GM23338 (cell line): ENCODE measurements around the gene ETFRF1. TPM values are rescaled to one million over a fixed set of nuclear protein-coding genes. Genes with fewer than 3 reads are reported as not detected.

Experiments
- ATAC-seq: fragments of 200-7000 bp; cut with Tn5 transposase; 3 replicates; pipeline ENCODE4 v1.9.1; 2020
- DNase-seq: peaks from one replicate; pipeline ENCODE4 v3.0.0-alpha.2; 2015; ENCODE audit warnings: low spot score
- H2AFZ ChIP-seq: fragments of 200-600 bp; sonication (generic); 2 replicates; pipeline ENCODE4 v1.8.0; 2016; ENCODE audit warnings: antibody characterized with exemption, mild to moderate bottlenecking, moderate library complexity
- H3F3A ChIP-seq: fragments of 200-600 bp; sonication (generic); replicated peaks from 2 replicates; pipeline ENCODE4 v1.8.0; 2017; ENCODE audit warnings: antibody characterized with exemption, mixed run types, low read depth
- H3K27ac ChIP-seq: fragments of 200-600 bp; sonication (generic); 2 replicates; pipeline ENCODE4 v1.6.1; 2016; ENCODE audit warnings: low read depth
- H3K27me3 ChIP-seq: fragments of 200-600 bp; sonication (generic); 2 replicates; pipeline ENCODE4 v1.8.0; 2016; ENCODE audit warnings: mild to moderate bottlenecking, mixed run types, moderate library complexity; ENCODE audit not compliant: insufficient read depth
- H3K36me3 ChIP-seq: fragments of 200-600 bp; sonication (generic); 2 replicates; pipeline ENCODE4 v1.8.0; 2016; ENCODE audit warnings: mild to moderate bottlenecking; ENCODE audit not compliant: insufficient read depth
- H3K4me1 ChIP-seq: fragments of 200-600 bp; sonication (generic); 2 replicates; pipeline ENCODE4 v1.8.0; 2016; ENCODE audit warnings: mild to moderate bottlenecking, moderate library complexity; ENCODE audit not compliant: insufficient read depth
- H3K4me2 ChIP-seq: fragments of 200-600 bp; sonication (generic); 2 replicates; pipeline ENCODE4 v1.7.1; 2017; ENCODE audit warnings: mixed run types
- H3K4me3 ChIP-seq: fragments of 200-600 bp; sonication (generic); 2 replicates; pipeline ENCODE4 v1.6.1; 2016; ENCODE audit warnings: mixed run types
- H3K79me2 ChIP-seq: fragments of 200-600 bp; sonication (generic); replicated peaks from 2 replicates; pipeline ENCODE4 v1.8.0; 2017; ENCODE audit warnings: mild to moderate bottlenecking; ENCODE audit not compliant: insufficient read depth
- H3K9me2 ChIP-seq: fragments of 200-600 bp; sonication (generic); 2 replicates; pipeline ENCODE4 v1.8.0; 2017; ENCODE audit not compliant: insufficient read depth
- H4K20me1 ChIP-seq: fragments of 200-600 bp; sonication (generic); replicated peaks from 2 replicates; pipeline ENCODE4 v1.8.0; 2017; ENCODE audit warnings: mild to moderate bottlenecking; ENCODE audit not compliant: insufficient read depth
- H3K27ac Mint-ChIP-seq: 2 replicates; pipeline ENCODE4 v1.8.0; 2020; ENCODE audit warnings: inconsistent platforms, mild to moderate bottlenecking, moderate library complexity, mixed read lengths
- H3K27me3 Mint-ChIP-seq: 3 replicates; pipeline ENCODE4 v1.8.0; 2022; ENCODE audit warnings: low read depth, mild to moderate bottlenecking, moderate library complexity, mixed read lengths, inconsistent platforms; ENCODE audit not compliant: insufficient read depth, poor library complexity
- H3K36me3 Mint-ChIP-seq: 3 replicates; pipeline ENCODE4 v1.8.0; 2021; ENCODE audit warnings: low read depth, mild to moderate bottlenecking, inconsistent platforms, moderate library complexity, mixed read lengths
- H3K4me1 Mint-ChIP-seq: 3 replicates; pipeline ENCODE4 v1.8.0; 2020; ENCODE audit warnings: mild to moderate bottlenecking, inconsistent platforms, mixed read lengths
- H3K4me3 Mint-ChIP-seq: 3 replicates; pipeline ENCODE4 v1.8.0; 2021; ENCODE audit warnings: moderate library complexity, mild to moderate bottlenecking, inconsistent platforms, mixed read lengths
- H3K9me3 Mint-ChIP-seq: 3 replicates; pipeline ENCODE4 v1.8.0; 2020; ENCODE audit warnings: moderate library complexity, mild to moderate bottlenecking, inconsistent platforms, mixed read lengths
- POLR2AphosphoS5 ChIP-seq: IDR thresholded peaks from 2 replicates; pipeline ENCODE4 v1.6.1; 2016; ENCODE audit warnings: antibody characterized with exemption, low read depth
- STAT1 ChIP-seq: IDR thresholded peaks from one replicate; pipeline ENCODE4 v1.6.1; 2016; ENCODE audit warnings: antibody characterized with exemption; ENCODE audit not compliant: unreplicated experiment
- ZNF462 ChIP-seq: fragments of 250-450 bp; sonication (Bioruptor Pico); IDR thresholded peaks from 2 replicates; pipeline ENCODE4 v1.5.0; 2020; ENCODE audit warnings: mild to moderate bottlenecking, moderate library complexity
- polyA plus RNA-seq: library from polyadenylated mRNA; unstranded; fragments of >200 nt; fragmentation: Nextera tagmentation; extraction: Ambion mirVana; gene quantifications from 2 replicates; pipeline ENCODE4 v1.2.1, GENCODE V29; 2016
- total RNA-seq: library from RNA; depleted of rRNA; stranded (reverse); fragments of >200 nt; shearing (Covaris generic); gene quantifications from 2 replicates; pipeline ENCODE4 v1.2.3, GENCODE V29; 2014
- TF ChIP-seq, protein P1 (sequence below): IDR thresholded peaks from 2 replicates; pipeline ENCODE4 v1.6.1; 2016; ENCODE audit warnings: antibody characterized with exemption

Gene ETFRF1
- total and polyA plus RNA-seq, 2 experiments from 2014 or later = 8.1 to 14.2 TPM

DNA sequence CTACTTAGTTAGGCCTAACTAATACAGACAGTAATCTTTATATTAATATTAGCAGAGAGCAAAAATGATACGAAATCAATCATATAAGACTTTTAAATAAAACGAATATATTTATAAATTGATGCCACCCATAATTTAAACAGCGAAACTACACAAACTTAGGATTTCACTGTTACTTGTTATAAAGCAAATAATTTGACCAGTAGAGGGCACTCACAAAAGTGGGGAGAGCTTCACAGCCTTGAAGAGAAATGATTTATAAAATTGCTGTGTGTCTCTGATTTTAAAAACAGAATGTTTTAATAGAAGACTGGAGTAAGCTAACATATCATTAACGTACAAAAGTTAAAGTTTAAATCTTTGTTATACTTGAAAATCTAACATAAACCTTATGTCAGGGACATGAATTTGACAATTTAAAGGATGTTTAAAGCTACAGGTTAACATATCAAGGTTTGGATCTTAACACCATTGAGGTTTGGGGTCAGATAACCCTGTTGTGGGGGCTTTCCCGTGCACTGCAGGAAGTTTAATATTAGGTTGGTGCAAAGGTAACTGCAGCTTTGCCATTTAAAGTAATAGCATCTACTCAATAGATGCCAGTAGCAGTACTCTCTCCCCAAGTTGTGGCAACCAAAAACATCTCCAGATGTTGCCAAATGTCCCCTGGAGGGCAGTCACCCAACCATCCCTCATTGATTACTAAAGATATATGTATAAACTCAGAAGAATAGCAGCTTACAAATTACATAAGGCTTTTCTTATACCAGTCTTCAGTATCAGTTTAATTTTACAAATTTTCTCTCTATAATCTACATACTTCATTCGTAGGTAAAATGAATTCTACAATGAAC lies 46.4 kb downstream of the ETFRF1 start (continued):
- no peak for TF ChIP-seq STAT1

- H2AFZ ChIP-seq = no peak overlapping the region
- H3K27me3 ChIP-seq = no peaks in the 10 kb centered on the region
- no peak overlapping the region for H3K4me2 ChIP-seq
- TF ChIP-seq POLR2AphosphoS5 (no peak), ZNF462 (CRISPR knock-in tag) (no peak)
- TF ChIP-seq, protein P1, sequence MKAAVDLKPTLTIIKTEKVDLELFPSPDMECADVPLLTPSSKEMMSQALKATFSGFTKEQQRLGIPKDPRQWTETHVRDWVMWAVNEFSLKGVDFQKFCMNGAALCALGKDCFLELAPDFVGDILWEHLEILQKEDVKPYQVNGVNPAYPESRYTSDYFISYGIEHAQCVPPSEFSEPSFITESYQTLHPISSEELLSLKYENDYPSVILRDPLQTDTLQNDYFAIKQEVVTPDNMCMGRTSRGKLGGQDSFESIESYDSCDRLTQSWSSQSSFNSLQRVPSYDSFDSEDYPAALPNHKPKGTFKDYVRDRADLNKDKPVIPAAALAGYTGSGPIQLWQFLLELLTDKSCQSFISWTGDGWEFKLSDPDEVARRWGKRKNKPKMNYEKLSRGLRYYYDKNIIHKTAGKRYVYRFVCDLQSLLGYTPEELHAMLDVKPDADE = no peak
- H3K36me3 Mint-ChIP-seq = peaks cover 24% of the 10 kb centered on the region
- H3K27ac ChIP-seq = no peak overlapping the region
- no peaks in the 10 kb centered on the region for H3K27me3 Mint-ChIP-seq
- H3K9me2 ChIP-seq = no peaks in the 10 kb centered on the region
- H3K36me3 ChIP-seq = no peaks in the 10 kb centered on the region
- peak overlapping the region; percentile 69; the same call in 1 of the 2 replicates for H3K27ac Mint-ChIP-seq
- no peak overlapping the region for H3K4me3 Mint-ChIP-seq
- H3K9me3 Mint-ChIP-seq = no peaks in the 10 kb centered on the region
- H3K79me2 ChIP-seq = peaks cover 83% of the 10 kb centered on the region
- no peak overlapping the region for H3K4me3 ChIP-seq
- no peak for DNase-seq
- no peak for ATAC-seq
- peaks cover 20% of the 10 kb centered on the region; the same call in 1 of the 2 replicates for H4K20me1 ChIP-seq
- H3F3A ChIP-seq = no peaks in the 10 kb centered on the region
- peaks cover 4% of the 10 kb centered on the region; the same call in 2 of the 3 replicates for H3K4me1 Mint-ChIP-seq
- H3K4me1 ChIP-seq = no peaks in the 10 kb centered on the region
These were observed 48.1 kb downstream of the ETFRF1 start for GRCh38 chr12:25242981-25243679.
